B cell (primary cell): Measurements from ENCODE around the gene HOXC9. TPM values are rescaled to one million over a fixed set of nuclear protein-coding genes. Genes with fewer than 3 reads are reported as not detected.

ENCODE experiments used
- ATAC-seq: fragments of 200-7000 bp; cut with Tn5 transposase; one replicate; pipeline ENCODE4 v1.10.0; 2021; ENCODE audit warnings: low read depth, mild to moderate bottlenecking, moderate number of reproducible peaks, moderate library complexity
- CTCF ChIA-PET: fragments of 350-600 bp; sonication (Branson Sonifier 250); formaldehyde crosslinking; loops from one replicate; lab custom pipeline; 2021; ENCODE audit warnings: antibody characterized with exemption, inconsistent platforms; lab: Charles Lee
- POLR2A ChIA-PET: fragments of 350-600 bp; sonication (Branson Sonifier 250); formaldehyde crosslinking; loops from one replicate; lab custom pipeline; 2021; ENCODE audit warnings: antibody characterized with exemption; lab: Charles Lee
- DNase-seq: peaks from one replicate; pipeline ENCODE4 v3.0.0; 2013
- H2AFZ ChIP-seq: 2 replicates; pipeline ENCODE4 v1.6.1; 2012; ENCODE audit warnings: mild to moderate bottlenecking, low read depth, low read length; ENCODE audit not compliant: insufficient read depth, poor library complexity, severe bottlenecking
- H3K27ac ChIP-seq, 2 donors: 1 replicate in 1 of 2; 2 replicates in 1 of 2; pipeline ENCODE4 v1.5.1; 2012 to 2013; ENCODE audit warnings: low read length in 2 of 2, mild to moderate bottlenecking in 2 of 2, moderate library complexity in 1 of 2
- H3K27me3 ChIP-seq, 4 experiments: fragments of 200-600 bp in 1 of 4; sonication (generic) in 1 of 4; replicated peaks in 1 of 4; 1 replicate in 2 of 4; 2 replicates in 2 of 4; pipeline versions ENCODE4 v1.6.1 to v1.7.0; 2013 to 2016; ENCODE audit warnings: low read length in 3 of 4, mild to moderate bottlenecking in 2 of 4, mixed read lengths in 1 of 4, moderate library complexity in 1 of 4; ENCODE audit not compliant: insufficient read depth in 4 of 4, control insufficient read depth in 3 of 4; ENCODE audit errors: control extremely low read depth in 1 of 4
- H3K36me3 ChIP-seq, 2 experiments: replicated peaks in 1 of 2; 1 replicate in 1 of 2; 2 replicates in 1 of 2; pipeline versions ENCODE4 v1.6.1 to v1.7.1; 2013; ENCODE audit warnings: low read length in 1 of 2; ENCODE audit not compliant: insufficient read depth in 2 of 2, control insufficient read depth in 1 of 2; ENCODE audit errors: control extremely low read depth in 1 of 2, extremely low read depth in 1 of 2
- H3K4me1 ChIP-seq, 2 donors: fragments of 200-600 bp in 1 of 2; sonication (generic) in 1 of 2; 1 replicate in 1 of 2; 2 replicates in 1 of 2; pipeline versions ENCODE4 v1.5.1 to v1.6.1; 2013 to 2017; ENCODE audit warnings: low read length in 2 of 2; ENCODE audit not compliant: control insufficient read depth in 2 of 2, insufficient read depth in 2 of 2
- H3K4me2 ChIP-seq: replicated peaks from 2 replicates; pipeline ENCODE3; 2012; ENCODE audit warnings: mild to moderate bottlenecking, low read depth, low read length; ENCODE audit not compliant: poor library complexity, severe bottlenecking
- H3K4me3 ChIP-seq, 5 experiments: fragments of 200-600 bp in 1 of 5; sonication (generic) in 1 of 5; 1 replicate in 3 of 5; 2 replicates in 2 of 5; pipeline versions ENCODE4 v1.5.1 to v1.7.0; 2011 to 2016; ENCODE audit warnings: low read length in 4 of 5, mild to moderate bottlenecking in 4 of 5, low read depth in 2 of 5, control low read depth in 1 of 5, moderate library complexity in 1 of 5; ENCODE audit not compliant: insufficient read depth in 1 of 5; ENCODE audit errors: control extremely low read depth in 1 of 5, extremely low read depth in 1 of 5
- H3K79me2 ChIP-seq: fragments of 200-600 bp; sonication (generic); one replicate; pipeline ENCODE4 v1.6.0; 2016; ENCODE audit warnings: low read length; ENCODE audit not compliant: control insufficient read depth, insufficient read depth
- H3K9ac ChIP-seq: fragments of 200-600 bp; sonication (generic); 2 replicates; pipeline ENCODE4 v1.6.1; 2017; ENCODE audit warnings: mild to moderate bottlenecking, low read length, moderate library complexity
- H3K9me3 ChIP-seq, 3 donors: one replicate each; pipeline versions ENCODE4 v1.6.1 to v1.7.1; 2013; ENCODE audit warnings: low read length in 2 of 3; ENCODE audit not compliant: control insufficient read depth in 2 of 3, insufficient read depth in 1 of 3; ENCODE audit errors: control extremely low read depth in 1 of 3
- H4K20me1 ChIP-seq: 2 replicates; pipeline ENCODE4 v1.6.0; 2012; ENCODE audit warnings: mild to moderate bottlenecking, low read length; ENCODE audit not compliant: insufficient read depth, control insufficient read depth, poor library complexity, severe bottlenecking
- H3K27ac Mint-ChIP-seq: one replicate; pipeline ENCODE4 v1.8.0; 2021; ENCODE audit warnings: mixed read lengths
- H3K27me3 Mint-ChIP-seq: one replicate; pipeline ENCODE4 v1.8.0; 2021; ENCODE audit warnings: mixed read lengths
- H3K4me1 Mint-ChIP-seq: one replicate; pipeline ENCODE4 v1.8.0; 2021; ENCODE audit warnings: mixed read lengths
- H3K4me3 Mint-ChIP-seq: one replicate; pipeline ENCODE4 v1.8.0; 2021; ENCODE audit warnings: mixed read lengths
- H3K9me3 Mint-ChIP-seq: one replicate; pipeline ENCODE4 v1.8.0; 2022; ENCODE audit warnings: mixed read lengths; ENCODE audit not compliant: insufficient read depth
- EZH2 ChIP-seq: IDR thresholded peaks from 2 replicates; pipeline ENCODE4 v1.6.1; 2012; ENCODE audit warnings: borderline replicate concordance, low read depth, mild to moderate bottlenecking, moderate library complexity, low read length; ENCODE audit not compliant: insufficient read depth, poor library complexity, severe bottlenecking
- WGBS: methylation state at CpG from one replicate; pipeline ENCODE4 v1.1.5; 2013; ENCODE audit warnings: missing lambda C conversion rate; ENCODE audit not compliant: insufficient coverage; 5-methylcytosine and 5-hydroxymethylcytosine counted together
- intact Hi-C: fragments of 100-400 bp; cut with micrococcal nuclease; formaldehyde crosslinking; loops from one replicate; pipeline ENCODE4 v1.10.0; 2022
- polyA plus RNA-seq: library from polyadenylated mRNA; depleted of rRNA; stranded (reverse); fragments of >200 nt; gene quantifications from 2 replicates; pipeline ENCODE4 v1.2.3, GENCODE V29; 2012
- total RNA-seq, 2 donors: library from RNA; stranded (reverse); fragments of 120-200 nt in 1 of 2; gene quantifications; 1 replicate in 1 of 2; 2 replicates in 1 of 2; pipeline versions ENCODE4 v1.2.3 to v1.2.4, GENCODE V29; 2013 to 2022
- TF ChIP-seq, protein P1 (sequence below): fragments of 200-600 bp; IDR thresholded peaks from one replicate; pipeline ENCODE4 v1.8.0; 2022; ENCODE audit warnings: antibody characterized with exemption, mild to moderate bottlenecking

HOXC9 gene
- total and polyA plus RNA-seq, 2 donors (not counting 1 experiment from before 2014, with no cell fraction given), result not detected

DNA sequence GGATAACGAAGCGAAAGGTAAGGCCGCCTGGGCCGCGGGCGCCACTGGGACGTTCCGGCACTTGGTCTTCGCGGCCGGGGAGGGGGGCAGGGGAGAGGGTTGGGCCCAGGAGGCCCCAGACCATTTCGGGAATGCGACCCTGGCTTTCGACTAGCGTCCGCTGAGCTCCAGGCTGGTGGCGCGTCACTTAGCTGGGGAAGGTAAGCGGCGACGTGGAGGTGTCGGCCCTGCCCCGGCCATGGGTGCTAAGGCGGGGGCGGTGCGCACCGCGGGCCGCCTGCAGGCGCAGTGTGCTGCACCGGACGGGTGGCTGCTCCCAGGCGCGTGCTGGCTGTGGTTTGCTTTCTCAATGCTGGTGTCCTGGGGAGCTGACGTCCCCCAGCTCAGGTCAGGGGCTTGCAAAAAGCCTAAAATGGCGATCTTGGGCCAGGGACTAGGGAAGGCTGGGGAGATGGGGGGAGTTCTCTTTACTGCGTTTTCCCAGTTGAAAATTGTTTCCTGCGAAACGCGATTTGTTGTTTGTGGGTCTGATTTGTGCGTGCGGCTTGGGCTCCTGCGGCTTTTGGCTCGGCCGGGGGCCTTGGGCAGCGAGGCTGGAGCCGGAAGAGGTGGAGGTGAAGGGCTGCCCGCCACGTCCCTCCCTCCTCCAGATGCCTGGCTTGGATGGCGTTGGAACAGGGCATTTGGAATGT lies 13.8 kb upstream of the HOXC9 start:
- H3K27ac ChIP-seq, result no peak overlapping the region
- no peak overlapping the region for H3K4me3 ChIP-seq
- H3K4me1 ChIP-seq, result peaks cover 30 to 46% of the 10 kb centered on the region in 2 donors
- peak overlapping the region; percentile 15 for H3K27ac Mint-ChIP-seq
- intact Hi-C loops, result loop anchor here (5.0 kb wide), 1 partner anchor 44 kb away; no protein-coding TSS in a partner anchor
- peaks cover 87% of the 10 kb centered on the region for H3K27me3 Mint-ChIP-seq
- H3K36me3 ChIP-seq, result no peaks in the 10 kb centered on the region
- H3K9me3 ChIP-seq, result peaks cover 0 to 73% (median 12%) of the 10 kb centered on the region in 3 donors
- peak overlapping the region; percentile 56 for H3K4me2 ChIP-seq
- no peaks in the 10 kb centered on the region for H4K20me1 ChIP-seq
- TF ChIP-seq EZH2, result no peak
- TF ChIP-seq, protein P1, sequence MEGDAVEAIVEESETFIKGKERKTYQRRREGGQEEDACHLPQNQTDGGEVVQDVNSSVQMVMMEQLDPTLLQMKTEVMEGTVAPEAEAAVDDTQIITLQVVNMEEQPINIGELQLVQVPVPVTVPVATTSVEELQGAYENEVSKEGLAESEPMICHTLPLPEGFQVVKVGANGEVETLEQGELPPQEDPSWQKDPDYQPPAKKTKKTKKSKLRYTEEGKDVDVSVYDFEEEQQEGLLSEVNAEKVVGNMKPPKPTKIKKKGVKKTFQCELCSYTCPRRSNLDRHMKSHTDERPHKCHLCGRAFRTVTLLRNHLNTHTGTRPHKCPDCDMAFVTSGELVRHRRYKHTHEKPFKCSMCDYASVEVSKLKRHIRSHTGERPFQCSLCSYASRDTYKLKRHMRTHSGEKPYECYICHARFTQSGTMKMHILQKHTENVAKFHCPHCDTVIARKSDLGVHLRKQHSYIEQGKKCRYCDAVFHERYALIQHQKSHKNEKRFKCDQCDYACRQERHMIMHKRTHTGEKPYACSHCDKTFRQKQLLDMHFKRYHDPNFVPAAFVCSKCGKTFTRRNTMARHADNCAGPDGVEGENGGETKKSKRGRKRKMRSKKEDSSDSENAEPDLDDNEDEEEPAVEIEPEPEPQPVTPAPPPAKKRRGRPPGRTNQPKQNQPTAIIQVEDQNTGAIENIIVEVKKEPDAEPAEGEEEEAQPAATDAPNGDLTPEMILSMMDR, result no peak
- CTCF ChIA-PET, result interaction anchor here (0.6 to 1.4 kb wide), 2 partner anchors 46 to 267 kb away, joined by 4 to 6 read pairs; partner anchors contain the start of gene HOXC5
- peak overlapping the region; percentile 24 for H2AFZ ChIP-seq
- no peaks in the 10 kb centered on the region for H3K9me3 Mint-ChIP-seq
- no peak for ATAC-seq
- H3K27me3 ChIP-seq, result peaks cover 0 to 98% (median 92%) of the 10 kb centered on the region in 4 experiments
- no peaks in the 10 kb centered on the region for H3K79me2 ChIP-seq
- H3K9ac ChIP-seq, result no peak overlapping the region
- POLR2A ChIA-PET, result no interaction called here
- H3K4me3 Mint-ChIP-seq, result peak overlapping the region; percentile 39
- WGBS, result 4% methylated on average over 47 of the region's 50 CpGs
- DNase-seq, result peak; percentile 52
- peaks cover 29% of the 10 kb centered on the region for H3K4me1 Mint-ChIP-seq
